Fibroblast of the aortic adventitia (primary cell): Measurements from ENCODE around the gene ZFHX3. TPM values are rescaled to one million over a fixed set of nuclear protein-coding genes. Genes with fewer than 3 reads are reported as not detected.

ENCODE experiments used
- DNase-seq: peaks from one replicate; pipeline ENCODE4 v3.0.0-alpha.2; 2010; ENCODE audit warnings: low read depth
- H3K4me3 ChIP-seq: 2 replicates; pipeline ENCODE4 v1.5.1; 2011; ENCODE audit warnings: low read depth, mild to moderate bottlenecking, control low read depth, low read length, moderate library complexity
- total RNA-seq: library from RNA; depleted of rRNA; stranded (reverse); fragments of >200 nt; gene quantifications from 2 replicates; pipeline ENCODE4 v1.2.3, GENCODE V29; 2012; ENCODE audit warnings: low replicate concordance
- TF ChIP-seq, protein P1 (sequence below): IDR thresholded peaks from 2 replicates; pipeline ENCODE4 v1.5.1; 2011; ENCODE audit warnings: mild to moderate bottlenecking, low read length, control low read depth, inconsistent platforms; ENCODE audit not compliant: insufficient read depth

ZFHX3 gene
- total RNA-seq, 1 donor: 8.1 TPM

DNA sequence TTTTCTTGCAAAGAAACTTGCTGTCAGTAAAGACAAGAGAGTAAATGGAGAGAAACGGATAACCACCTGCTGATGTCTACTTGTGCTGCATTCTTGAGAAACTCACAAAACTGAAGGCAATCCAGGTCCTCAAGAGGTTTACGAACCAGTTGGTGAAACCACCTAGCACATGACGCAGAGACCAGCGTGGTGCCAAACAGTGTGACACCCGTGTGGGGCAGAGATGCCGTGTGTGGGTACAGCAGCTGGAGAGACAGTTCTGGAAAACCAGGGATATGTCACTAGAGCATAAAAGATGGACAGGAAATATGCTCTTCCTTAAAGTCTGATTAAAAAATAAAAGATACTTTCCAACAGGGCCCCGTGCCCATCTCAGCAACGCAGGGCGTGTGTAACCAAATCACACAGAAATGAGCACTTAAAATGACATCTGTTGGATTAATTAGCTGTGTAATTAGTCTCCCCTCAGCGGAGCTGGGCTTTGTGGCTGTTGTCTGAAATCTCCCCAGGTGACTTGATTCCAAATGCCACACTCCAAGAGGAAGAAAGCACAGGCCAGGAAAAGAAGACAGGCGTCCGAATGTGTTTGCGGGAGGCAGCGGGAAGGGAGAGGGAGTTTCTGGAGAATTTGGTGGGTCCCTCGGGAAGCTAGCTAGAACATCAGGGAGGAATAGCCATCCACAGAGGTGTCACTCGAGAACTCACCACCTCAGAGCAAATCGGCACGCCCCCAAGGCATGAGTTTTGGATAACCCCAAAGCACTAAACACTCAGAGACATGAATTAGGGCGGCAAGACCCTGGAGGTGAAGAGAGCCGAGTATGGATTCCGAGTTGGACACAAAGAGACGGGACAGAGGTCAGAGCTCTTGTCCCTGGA lies 109.8 kb downstream of the ZFHX3 start:
- no peak for DNase-seq
- TF ChIP-seq, protein P1, sequence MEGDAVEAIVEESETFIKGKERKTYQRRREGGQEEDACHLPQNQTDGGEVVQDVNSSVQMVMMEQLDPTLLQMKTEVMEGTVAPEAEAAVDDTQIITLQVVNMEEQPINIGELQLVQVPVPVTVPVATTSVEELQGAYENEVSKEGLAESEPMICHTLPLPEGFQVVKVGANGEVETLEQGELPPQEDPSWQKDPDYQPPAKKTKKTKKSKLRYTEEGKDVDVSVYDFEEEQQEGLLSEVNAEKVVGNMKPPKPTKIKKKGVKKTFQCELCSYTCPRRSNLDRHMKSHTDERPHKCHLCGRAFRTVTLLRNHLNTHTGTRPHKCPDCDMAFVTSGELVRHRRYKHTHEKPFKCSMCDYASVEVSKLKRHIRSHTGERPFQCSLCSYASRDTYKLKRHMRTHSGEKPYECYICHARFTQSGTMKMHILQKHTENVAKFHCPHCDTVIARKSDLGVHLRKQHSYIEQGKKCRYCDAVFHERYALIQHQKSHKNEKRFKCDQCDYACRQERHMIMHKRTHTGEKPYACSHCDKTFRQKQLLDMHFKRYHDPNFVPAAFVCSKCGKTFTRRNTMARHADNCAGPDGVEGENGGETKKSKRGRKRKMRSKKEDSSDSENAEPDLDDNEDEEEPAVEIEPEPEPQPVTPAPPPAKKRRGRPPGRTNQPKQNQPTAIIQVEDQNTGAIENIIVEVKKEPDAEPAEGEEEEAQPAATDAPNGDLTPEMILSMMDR: no peak
- no peak overlapping the region for H3K4me3 ChIP-seq

DNA sequence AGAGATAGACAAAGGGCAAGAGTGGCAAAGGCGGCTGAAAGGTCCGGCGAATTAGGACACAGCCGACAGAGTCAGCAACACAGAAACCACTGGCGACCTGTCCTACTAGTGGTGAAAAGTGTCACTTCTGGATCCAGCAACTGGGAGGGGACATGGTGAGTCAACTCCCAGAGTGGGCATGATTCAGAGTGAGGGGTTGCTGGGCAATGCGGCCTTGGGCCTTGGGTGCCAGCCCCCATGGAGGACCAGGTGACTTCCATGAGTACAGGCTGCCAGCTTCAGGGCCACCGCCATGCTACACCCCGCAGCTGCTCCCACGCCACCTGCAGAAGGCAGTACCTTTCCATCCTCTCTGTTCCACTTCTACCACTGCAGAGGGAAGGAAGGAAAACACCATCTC lies 110.6 kb downstream of the ZFHX3 start:
- DNase-seq: no peak
- TF ChIP-seq, protein P1: no peak
- no peak overlapping the region for H3K4me3 ChIP-seq

DNA sequence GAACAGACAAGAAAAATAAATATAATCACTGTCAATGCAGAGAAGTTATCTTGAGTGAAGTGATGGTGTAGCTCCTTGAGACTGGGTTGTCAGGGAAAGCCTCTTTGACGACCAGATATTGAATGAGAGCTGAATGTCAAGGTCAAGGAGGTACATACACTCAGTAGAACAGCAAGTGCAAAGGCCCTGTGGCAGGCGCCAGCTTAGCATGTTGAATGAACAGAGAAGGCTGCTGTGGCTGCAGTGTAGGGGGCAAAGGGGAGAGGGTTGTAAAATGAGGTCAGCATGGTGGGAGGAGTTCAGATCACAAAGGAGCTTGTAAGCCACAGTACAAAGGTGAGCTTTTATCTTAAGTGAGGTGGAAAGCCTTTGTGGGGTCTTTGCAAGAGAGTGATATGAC lies 111.5 kb downstream of the ZFHX3 start:
- TF ChIP-seq, protein P1: no peak
- no peak overlapping the region for H3K4me3 ChIP-seq
- no peak for DNase-seq

DNA sequence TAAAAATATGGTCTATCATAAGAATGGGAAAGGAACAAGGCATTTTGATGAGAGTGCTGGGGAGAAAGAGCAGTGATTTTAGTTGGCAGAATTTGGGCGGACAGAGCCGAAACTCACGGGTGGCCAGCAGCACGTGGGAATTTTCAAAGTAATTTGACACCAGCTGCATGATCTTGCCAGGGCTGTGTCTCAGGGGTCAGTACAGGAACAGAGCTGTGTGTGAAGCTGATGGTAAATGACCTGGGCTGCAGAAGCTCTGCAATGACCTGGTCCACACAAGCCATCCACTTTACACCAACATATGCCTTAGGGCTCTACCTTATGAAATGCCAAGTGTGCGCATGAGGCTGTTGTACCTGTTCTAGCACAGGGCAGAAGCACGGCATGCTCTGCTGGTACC lies 112.0 kb downstream of the ZFHX3 start:
- TF ChIP-seq, protein P1: no peak
- DNase-seq: peak; percentile 9
- no peak overlapping the region for H3K4me3 ChIP-seq

DNA sequence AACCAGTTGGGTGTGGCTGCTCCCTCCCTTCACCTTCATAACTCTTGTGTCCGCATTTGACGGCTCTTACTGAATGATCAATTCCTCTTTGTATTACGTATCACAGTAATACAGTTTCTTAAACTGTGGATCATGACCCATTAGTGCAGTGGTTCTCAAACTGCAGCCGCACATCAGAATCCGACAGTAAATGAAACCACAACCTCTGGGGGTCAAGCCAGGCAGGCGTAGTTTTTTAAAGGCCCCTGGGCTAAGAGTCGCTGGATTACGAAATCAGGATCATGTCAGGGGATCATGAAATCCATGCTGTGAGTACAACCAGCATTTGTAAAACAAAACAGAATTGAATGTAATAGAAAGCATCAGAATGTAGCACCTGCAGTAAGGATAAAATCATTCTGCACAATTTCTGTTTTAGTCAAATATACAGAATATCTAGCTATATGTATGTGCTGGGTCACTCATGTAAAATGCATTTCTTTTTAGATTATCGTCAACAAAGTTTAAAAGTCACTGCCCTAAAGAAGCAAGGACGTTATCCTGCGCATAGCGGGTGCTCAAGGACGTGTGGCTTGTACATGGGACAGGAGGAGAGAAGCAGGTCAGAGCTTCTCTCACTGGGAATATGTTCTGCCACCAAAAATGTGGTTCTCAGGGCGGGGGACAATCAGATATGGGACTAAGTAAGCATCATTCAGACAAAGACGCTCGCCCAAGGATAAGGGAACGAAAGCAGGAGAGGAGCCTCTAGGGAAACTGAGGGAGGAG lies 113.1 kb downstream of the ZFHX3 start:
- no peak overlapping the region for H3K4me3 ChIP-seq
- DNase-seq: peak; percentile 42
- TF ChIP-seq, protein P1: no peak

DNA sequence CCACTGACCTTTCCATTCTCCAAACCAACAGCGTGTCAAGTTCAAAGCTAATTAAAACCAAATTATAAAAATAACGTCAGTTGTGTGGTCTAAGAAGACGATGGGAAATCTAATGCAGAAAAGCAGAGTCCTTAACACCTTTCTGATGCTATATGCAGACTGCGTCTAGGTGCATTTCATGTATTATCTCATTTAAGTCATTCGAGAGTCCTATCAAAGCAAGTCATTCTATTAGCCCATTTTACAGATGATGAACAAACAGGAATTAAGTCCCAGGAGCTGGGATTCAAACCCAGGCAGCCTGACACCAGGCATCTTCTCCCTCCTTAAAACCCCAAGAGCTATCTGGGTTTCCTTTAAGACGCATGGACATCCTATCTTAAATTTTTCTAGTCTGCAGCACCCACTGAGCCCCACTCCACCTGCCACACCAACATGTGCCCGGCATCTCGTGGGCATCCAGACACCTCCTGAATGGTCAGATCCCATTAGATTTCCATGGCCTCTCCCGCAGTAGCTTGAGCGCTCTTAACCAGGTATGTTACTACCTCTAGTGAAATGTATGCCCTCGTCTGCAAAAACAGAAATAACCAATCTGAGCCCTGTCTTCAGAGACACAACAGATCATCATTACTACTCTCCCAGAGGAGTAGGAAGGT lies 115.1 kb downstream of the ZFHX3 start:
- DNase-seq: no peak
- no peak overlapping the region for H3K4me3 ChIP-seq
- TF ChIP-seq, protein P1: no peak
